Kidney epithelial cell (primary cell): ENCODE results near the gene TRIM44. TPM values are rescaled to one million over a fixed set of nuclear protein-coding genes. Genes with fewer than 3 reads are reported as not detected.

ENCODE experiments used
- DNase-seq: peaks from one replicate; pipeline ENCODE4 v3.0.0-alpha.2; 2010; ENCODE audit warnings: low read depth
- H3K27me3 ChIP-seq: 2 replicates; pipeline ENCODE4 v1.6.0; 2011; ENCODE audit warnings: low read length; ENCODE audit not compliant: control insufficient read depth, insufficient read depth
- H3K36me3 ChIP-seq: 2 replicates; pipeline ENCODE4 v1.5.1; 2011; ENCODE audit warnings: low read length; ENCODE audit not compliant: control insufficient read depth, insufficient read depth
- H3K4me3 ChIP-seq: 2 replicates; pipeline ENCODE4 v1.5.1; 2011; ENCODE audit warnings: low read depth, mild to moderate bottlenecking, control low read depth, low read length
- CTCF ChIP-seq: IDR thresholded peaks from 2 replicates; pipeline ENCODE4 v1.5.1; 2011; ENCODE audit warnings: mild to moderate bottlenecking, moderate library complexity, low read length, control low read depth, inconsistent platforms; ENCODE audit not compliant: insufficient read depth, poor library complexity, severe bottlenecking
- total RNA-seq: library from RNA; depleted of rRNA; stranded (reverse); fragments of >200 nt; gene quantifications from 2 replicates; pipeline ENCODE4 v1.2.3, GENCODE V29; 2015

TRIM44 gene
- total RNA-seq, 1 donor from 2014 or later, result 40.9 TPM

- Histone ChIP-seq H3K36me3 (no peaks in the 10 kb centered on the region), H3K27me3 (no peaks in the 10 kb centered on the region), H3K4me3 (no peak overlapping the region)
- DNase-seq, result no peak
- TF ChIP-seq CTCF, result no peak
These were observed 138.7 kb downstream of the TRIM44 start for GRCh38 chr11:35800970-35801953.

GRCh38 chr11:35802221-35802620 lies 139.6 kb downstream of the TRIM44 start:
- no peak for TF ChIP-seq CTCF
- Histone ChIP-seq H3K36me3 (no peaks in the 10 kb centered on the region), H3K27me3 (no peaks in the 10 kb centered on the region), H3K4me3 (no peak overlapping the region)
- no peak for DNase-seq

- TF ChIP-seq CTCF, result no peak
- peaks cover under 1% of the 10 kb centered on the region for H3K36me3 ChIP-seq
- no peak overlapping the region for H3K4me3 ChIP-seq
- no peak for DNase-seq
- H3K27me3 ChIP-seq, result no peaks in the 10 kb centered on the region
These were observed 140.1 kb downstream of the TRIM44 start for GRCh38 chr11:35802672-35803071.

GRCh38 chr11:35803115-35803514 lies 140.5 kb downstream of the TRIM44 start:
- DNase-seq, result no peak
- H3K4me3 ChIP-seq, result no peak overlapping the region
- peaks cover 1% of the 10 kb centered on the region for H3K36me3 ChIP-seq
- no peaks in the 10 kb centered on the region for H3K27me3 ChIP-seq
- no peak for TF ChIP-seq CTCF

- Histone ChIP-seq H3K36me3 (peaks cover 1% of the 10 kb centered on the region), H3K4me3 (no peak overlapping the region), H3K27me3 (no peaks in the 10 kb centered on the region)
- DNase-seq, result no peak
- TF ChIP-seq CTCF, result no peak
These were observed 142.0 kb downstream of the TRIM44 start for GRCh38 chr11:35804451-35805040.
